IMR-90 (cell line): Measurements from ENCODE around the gene CD209. TPM values are rescaled to one million over a fixed set of nuclear protein-coding genes. Genes with fewer than 3 reads are reported as not detected.

ENCODE experiments used
- ATAC-seq: fragments of 200-7000 bp; cut with Tn5 transposase; 2 replicates; pipeline ENCODE4 v1.9.1; 2020; ENCODE audit warnings: low read depth, mild to moderate bottlenecking, moderate library complexity
- BruUV-seq: library from RNA; stranded (reverse); fragments of 400-500 nt; replicated peaks from 2 replicates; lab custom pipeline; 2021; lab: Mats Ljungman, UMichigan
- CTCF ChIA-PET: fragments of 300-600 bp; formaldehyde crosslinking; extraction: SDS; loops from one replicate; lab custom pipeline; 2021; ENCODE audit warnings: antibody characterized with exemption; lab: Yijun Ruan, JAX
- POLR2A ChIA-PET: fragments of 300-600 bp; sonication (Branson Sonifier 250); formaldehyde crosslinking; loops from one replicate; lab custom pipeline; 2022; ENCODE audit warnings: antibody characterized with exemption; ENCODE audit not compliant: unreplicated experiment; lab: Charles Lee
- DNase-seq: peaks from one replicate; pipeline ENCODE4 v3.0.0; 2013
- H2AFZ ChIP-seq: replicated peaks from 2 replicates; pipeline ENCODE3; 2013; ENCODE audit warnings: low read length, mild to moderate bottlenecking; ENCODE audit not compliant: poor library complexity
- H2AK5ac ChIP-seq: 2 replicates; pipeline ENCODE4 v1.6.1; 2013; ENCODE audit warnings: low read depth, low read length, inconsistent platforms
- H2AK9ac ChIP-seq: replicated peaks from 2 replicates; pipeline ENCODE3; 2013; ENCODE audit warnings: mild to moderate bottlenecking, low read depth, low read length, moderate library complexity; ENCODE audit not compliant: poor library complexity
- H2BK120ac ChIP-seq: 2 replicates; pipeline ENCODE4 v1.6.1; 2013; ENCODE audit warnings: low read depth, low read length, inconsistent platforms
- H2BK15ac ChIP-seq: 3 replicates; pipeline ENCODE4 v1.6.1; 2013; ENCODE audit warnings: low read depth, low read length, inconsistent platforms
- H2BK20ac ChIP-seq: 2 replicates; pipeline ENCODE4 v1.6.1; 2013; ENCODE audit warnings: low read depth, mild to moderate bottlenecking, inconsistent platforms, low read length, moderate library complexity
- H2BK5ac ChIP-seq: 2 replicates; pipeline ENCODE4 v1.6.1; 2013; ENCODE audit warnings: mild to moderate bottlenecking, low read depth, low read length, inconsistent platforms; ENCODE audit not compliant: poor library complexity, severe bottlenecking
- H3K14ac ChIP-seq: replicated peaks from 2 replicates; pipeline ENCODE4 v1.6.1; 2013; ENCODE audit warnings: low read depth, low read length, inconsistent platforms
- H3K18ac ChIP-seq: 2 replicates; pipeline ENCODE4 v1.6.1; 2013; ENCODE audit warnings: low read depth, low read length, control low read depth
- H3K23ac ChIP-seq: 2 replicates; pipeline ENCODE4 v1.6.1; 2013; ENCODE audit warnings: low read depth, low read length, inconsistent platforms
- H3K27ac ChIP-seq: 2 replicates; pipeline ENCODE4 v1.5.1; 2013; ENCODE audit warnings: mild to moderate bottlenecking, control low read depth, low read length; ENCODE audit not compliant: insufficient read depth
- H3K27me3 ChIP-seq: 2 replicates; pipeline ENCODE4 v1.6.1; 2013; ENCODE audit warnings: low read length; ENCODE audit not compliant: control insufficient read depth, insufficient read depth
- H3K36me3 ChIP-seq: 2 replicates; pipeline ENCODE4 v1.6.1; 2013; ENCODE audit warnings: low read length, mixed read lengths; ENCODE audit not compliant: control insufficient read depth, insufficient read depth
- H3K4ac ChIP-seq: 2 replicates; pipeline ENCODE4 v1.6.1; 2013; ENCODE audit warnings: low read depth, low read length, inconsistent platforms
- H3K4me1 ChIP-seq: 2 replicates; pipeline ENCODE4 v1.6.1; 2013; ENCODE audit warnings: low read length, mixed read lengths; ENCODE audit not compliant: control insufficient read depth, insufficient read depth
- H3K4me2 ChIP-seq: 2 replicates; pipeline ENCODE4 v1.6.1; 2013; ENCODE audit warnings: low read depth, mild to moderate bottlenecking, control low read depth, low read length, moderate library complexity
- H3K4me3 ChIP-seq: 2 replicates; pipeline ENCODE4 v1.5.1; 2013; ENCODE audit warnings: low read depth, mild to moderate bottlenecking, control low read depth, low read length, moderate library complexity; ENCODE audit not compliant: insufficient read depth
- H3K56ac ChIP-seq: 2 replicates; pipeline ENCODE4 v1.6.1; 2013; ENCODE audit warnings: low read length, inconsistent platforms; ENCODE audit not compliant: insufficient read depth; ENCODE audit errors: extremely low read depth
- H3K79me1 ChIP-seq, 2 experiments: 2 replicates each; pipeline ENCODE4 v1.6.1; 2013; ENCODE audit warnings: low read length in 2 of 2, inconsistent platforms in 1 of 2, low read depth in 1 of 2
- H3K9ac ChIP-seq: 2 replicates; pipeline ENCODE4 v1.6.1; 2013; ENCODE audit warnings: low read depth, low read length, control low read depth
- H3K9me1 ChIP-seq: 2 replicates; pipeline ENCODE4 v1.6.1; 2013; ENCODE audit warnings: low read length, inconsistent platforms; ENCODE audit not compliant: insufficient read depth
- H3K9me3 ChIP-seq: 2 replicates; pipeline ENCODE4 v1.6.1; 2013; ENCODE audit warnings: low read length; ENCODE audit not compliant: control insufficient read depth, insufficient read depth
- H4K20me1 ChIP-seq: 2 replicates; pipeline ENCODE4 v1.6.1; 2013; ENCODE audit warnings: low read length, inconsistent platforms; ENCODE audit not compliant: insufficient read depth
- H4K5ac ChIP-seq: 2 replicates; pipeline ENCODE4 v1.6.1; 2013; ENCODE audit warnings: mild to moderate bottlenecking, low read depth, low read length, control low read depth
- H4K8ac ChIP-seq, 2 experiments: 2 replicates each; pipeline ENCODE4 v1.6.1; 2013; ENCODE audit warnings: low read depth in 2 of 2, low read length in 2 of 2, control low read depth in 1 of 2, inconsistent platforms in 1 of 2
- H4K91ac ChIP-seq: 2 replicates; pipeline ENCODE4 v1.6.1; 2013; ENCODE audit warnings: low read depth, low read length, inconsistent platforms; ENCODE audit not compliant: insufficient read depth
- BHLHE40 ChIP-seq: fragments of 150-350 bp; IDR thresholded peaks from 2 replicates; pipeline ENCODE4 v1.6.1; 2016; ENCODE audit warnings: mild to moderate bottlenecking, low read depth, low read length
- CEBPB ChIP-seq: IDR thresholded peaks from 2 replicates; pipeline ENCODE4 v1.6.1; 2012; ENCODE audit warnings: low read depth, low read length, improper control_type of control experiment
- CHD1 ChIP-seq: IDR thresholded peaks from 2 replicates; pipeline ENCODE4 v1.6.1; 2012; ENCODE audit warnings: low read depth, low read length, improper control_type of control experiment
- CTCF ChIP-seq: conservative IDR thresholded peaks from 2 replicates; pipeline ENCODE4 v1.5.1; 2012; ENCODE audit warnings: mild to moderate bottlenecking, low read depth, low read length, improper control_type of control experiment
- ELK1 ChIP-seq: fragments of 150-350 bp; IDR thresholded peaks from 2 replicates; pipeline ENCODE4 v1.6.1; 2016; ENCODE audit warnings: low read depth, mild to moderate bottlenecking, low read length, moderate library complexity, borderline replicate concordance
- FOS ChIP-seq: fragments of 150-350 bp; IDR thresholded peaks from 2 replicates; pipeline ENCODE4 v1.6.1; 2016; ENCODE audit warnings: low read depth, low read length
- MAFK ChIP-seq: IDR thresholded peaks from 2 replicates; pipeline ENCODE4 v1.6.1; 2012; ENCODE audit warnings: low read depth, low read length, improper control_type of control experiment
- MAZ ChIP-seq: IDR thresholded peaks from 2 replicates; pipeline ENCODE4 v1.6.1; 2012; ENCODE audit warnings: low read depth, mild to moderate bottlenecking, low read length, improper control_type of control experiment, moderate library complexity, borderline replicate concordance
- MXI1 ChIP-seq: IDR thresholded peaks from 2 replicates; pipeline ENCODE4 v1.6.1; 2012; ENCODE audit warnings: low read depth, mild to moderate bottlenecking, low read length, moderate library complexity, borderline replicate concordance
- NFE2L2 ChIP-seq: fragments of 150-350 bp; IDR thresholded peaks from 2 replicates; pipeline ENCODE4 v1.6.1; 2016; ENCODE audit warnings: low read depth, mild to moderate bottlenecking, low read length
- POLR2A ChIP-seq: IDR thresholded peaks from 2 replicates; pipeline ENCODE4 v1.6.1; 2012; ENCODE audit warnings: mild to moderate bottlenecking, low read depth, low read length
- RAD21 ChIP-seq: IDR thresholded peaks from 2 replicates; pipeline ENCODE4 v1.6.1; 2012; ENCODE audit warnings: low read length, improper control_type of control experiment
- RCOR1 ChIP-seq: IDR thresholded peaks from 2 replicates; pipeline ENCODE4 v1.6.1; 2012; ENCODE audit warnings: mild to moderate bottlenecking, low read length, improper control_type of control experiment; ENCODE audit not compliant: insufficient replicate concordance
- RFX5 ChIP-seq: IDR thresholded peaks from 2 replicates; pipeline ENCODE4 v1.8.0; 2012; ENCODE audit warnings: low read depth, mild to moderate bottlenecking, low read length, moderate library complexity
- SMC3 ChIP-seq: fragments of 150-350 bp; IDR thresholded peaks from 2 replicates; pipeline ENCODE4 v1.6.1; 2016; ENCODE audit warnings: low read depth, mild to moderate bottlenecking, antibody characterized with exemption, low read length, moderate library complexity
- USF2 ChIP-seq: fragments of 150-350 bp; IDR thresholded peaks from 2 replicates; pipeline ENCODE4 v1.6.1; 2017; ENCODE audit warnings: mild to moderate bottlenecking, antibody characterized with exemption, low read length, low read depth
- WGBS, 2 experiments: methylation state at CpG; one replicate each; pipeline versions ENCODE4 v1.1.5 to v1.1.7; 2013; ENCODE audit warnings: missing lambda C conversion rate in 2 of 2; ENCODE audit not compliant: insufficient read length in 1 of 2; ENCODE audit errors: extremely low coverage in 2 of 2; 5-methylcytosine and 5-hydroxymethylcytosine counted together
- dilution Hi-C: fragments of 300-500 bp; cut with HindIII; formaldehyde crosslinking; loops from one replicate; pipeline ENCODE4 v1.14.3; 2018; ENCODE audit warnings: low sequenced_read_pairs; ENCODE audit not compliant: unreplicated experiment
- in situ Hi-C: fragments of 300-500 bp; cut with MboI; formaldehyde crosslinking; loops from 3 replicates; pipeline ENCODE4 v1.14.3; 2019; ENCODE audit warnings: low sequenced_read_pairs, inconsistent platforms, mixed read lengths
- intact Hi-C: fragments of 100-400 bp; cut with micrococcal nuclease; formaldehyde crosslinking; loops from 2 replicates; pipeline ENCODE4 v1.10.0; 2022
- polyA plus RNA-seq, 3 experiments: library from polyadenylated mRNA; depleted of rRNA; stranded (reverse); fragments of >200 nt; gene quantifications; 2 replicates each; pipeline ENCODE4 v1.2.3, GENCODE V29; 2012; ENCODE audit warnings: low replicate concordance in 1 of 3
- total RNA-seq: library from RNA; depleted of rRNA; stranded (reverse); fragments of >200 nt; gene quantifications from 2 replicates; pipeline ENCODE4 v1.2.3, GENCODE V29; 2012

Gene CD209
- total and polyA plus RNA-seq, 2 of the 4 experiments (the other 2 are of a cell fraction): not detected

- ATAC-seq: no peak
- no peak overlapping the region for H3K14ac ChIP-seq
- H3K18ac ChIP-seq: no peak overlapping the region
- H3K9ac ChIP-seq: no peak overlapping the region
- H2BK120ac ChIP-seq: no peak overlapping the region
- H3K4me2 ChIP-seq: no peak overlapping the region
- POLR2A ChIA-PET: no interaction called here
- 83% methylated on average over 1 of the region's 6 CpGs; no CpG with 5 or more reads in 1 of the 2 experiments for WGBS, 2 experiments
- H2BK5ac ChIP-seq: no peak overlapping the region
- H3K56ac ChIP-seq: no peak overlapping the region
- no peaks in the 10 kb centered on the region for H3K36me3 ChIP-seq
- H4K8ac ChIP-seq: no peak overlapping the region
- H3K9me3 ChIP-seq: peaks cover 2% of the 10 kb centered on the region; the same call in 1 of the 2 replicates
- no peak for DNase-seq
- H2AK5ac ChIP-seq: no peak overlapping the region
- dilution Hi-C loops (no loop called here), in situ Hi-C loops (no loop called here), intact Hi-C loops (loop anchor here (5.0 kb wide), 1 partner anchor 37 kb away; no protein-coding TSS in a partner anchor)
- no TSS peak for BruUV-seq
- H2AFZ ChIP-seq: no peak overlapping the region
- CTCF ChIA-PET: no interaction called here
- no peaks in the 10 kb centered on the region for H3K9me1 ChIP-seq
- H2BK20ac ChIP-seq: no peak overlapping the region
- H3K4me3 ChIP-seq: no peak overlapping the region
- peaks cover 17% of the 10 kb centered on the region for H3K27me3 ChIP-seq
- H4K20me1 ChIP-seq: no peaks in the 10 kb centered on the region
- H4K5ac ChIP-seq: no peak overlapping the region
- H3K23ac ChIP-seq: no peak overlapping the region
- no peak overlapping the region for H3K4ac ChIP-seq
- TF ChIP-seq RFX5 (no peak), FOS (no peak), RAD21 (no peak), CEBPB (no peak), USF2 (no peak), CTCF (no peak), MAZ (no peak), SMC3 (no peak), RCOR1 (no peak), CHD1 (no peak), NFE2L2 (no peak), BHLHE40 (no peak), MXI1 (no peak), MAFK (no peak), POLR2A (no peak), ELK1 (no peak)
- no peak overlapping the region for H2BK15ac ChIP-seq
- no peak overlapping the region for H4K91ac ChIP-seq
- no peaks in the 10 kb centered on the region for H3K4me1 ChIP-seq
- H3K27ac ChIP-seq: no peak overlapping the region
- no peak overlapping the region for H2AK9ac ChIP-seq
- H3K79me1 ChIP-seq: no peaks in the 10 kb centered on the region
Observed at GRCh38 chr19:7720351-7720750, 27.0 kb downstream of the CD209 start.
